CD4-positive, alpha-beta T cell treated with Interleukin-17A for 4 hours (primary cell): ENCODE measurements around the gene PSMB7.
"Not testable (repeated sequence)": the region's sequence is repeated elsewhere in the genome, so short reads cannot be mapped to it uniquely, and the experiment has no call there.

ENCODE experiments used
- DNase-seq: peaks from one replicate; pipeline ENCODE4 v3.0.0-alpha.2; 2020; ENCODE audit warnings: mixed read lengths

Gene PSMB7

DNA sequence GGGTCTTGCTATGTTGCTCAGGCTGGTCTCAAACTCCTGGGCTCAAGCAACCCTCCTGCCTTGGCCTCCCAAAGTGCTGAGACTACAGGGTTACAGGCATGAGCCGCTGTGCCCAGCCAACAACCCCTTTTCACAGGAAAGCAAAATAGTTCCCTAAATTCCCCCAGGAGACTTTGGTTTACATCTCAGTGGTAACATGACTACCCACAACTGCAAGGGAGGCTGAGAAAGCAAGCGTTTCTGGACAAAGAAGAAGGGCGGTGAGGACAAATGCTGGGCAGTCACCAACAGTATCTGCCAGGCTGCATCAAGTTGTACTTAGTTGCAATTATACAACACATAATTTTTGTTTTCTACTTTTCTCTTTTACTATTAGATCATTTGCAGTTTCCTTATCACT, 27.6 kb upstream of the PSMB7 start:
- DNase-seq: no peak

GRCh38 chr9:124442379-124442778, 27.1 kb upstream of the PSMB7 start:
- DNase-seq: no peak

DNA sequence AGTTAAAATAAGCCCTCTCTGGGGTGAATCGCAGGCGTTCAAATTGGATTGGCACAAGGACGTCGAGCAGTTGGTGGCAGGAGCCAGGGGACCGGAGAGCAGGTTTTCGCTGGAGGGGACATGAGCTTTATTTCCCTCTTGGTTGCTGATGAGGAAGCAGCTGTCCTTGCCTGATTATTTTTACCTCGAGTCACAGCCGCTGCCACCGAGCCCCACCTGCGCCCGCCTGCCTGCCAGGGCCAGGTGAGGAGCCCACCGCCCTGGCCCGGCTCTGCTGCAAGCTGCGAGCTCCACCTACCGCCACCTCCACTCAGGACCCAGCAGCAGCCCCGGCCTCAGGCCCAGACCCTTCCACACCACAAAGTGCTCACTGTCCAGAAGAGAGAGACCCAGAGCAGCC, 26.0 kb upstream of the PSMB7 start:
- no peak for DNase-seq

GRCh38 chr9:124440786-124441185, 25.5 kb upstream of the PSMB7 start:
- DNase-seq: no peak

GRCh38 chr9:124439686-124440243, 24.5 kb upstream of the PSMB7 start:
- no peak for DNase-seq

DNA sequence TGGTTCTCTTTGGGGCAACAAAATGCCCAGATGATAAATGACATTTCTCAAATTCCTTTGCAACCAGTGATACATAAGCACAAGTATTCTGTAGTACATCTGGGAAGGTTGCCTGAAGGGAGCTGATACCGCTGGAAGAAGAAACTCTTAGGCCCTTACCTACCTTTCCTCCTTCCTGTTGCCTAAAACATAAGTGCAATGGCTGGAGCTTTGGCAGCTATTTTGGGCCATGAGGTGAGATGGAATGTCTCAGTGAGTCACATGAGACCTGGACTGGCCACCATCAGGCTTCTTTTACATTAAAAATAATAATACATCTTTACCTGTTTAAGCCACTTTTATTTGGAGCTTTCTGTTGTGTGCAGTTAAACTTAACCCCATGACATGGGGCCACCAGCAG, 23.8 kb upstream of the PSMB7 start:
- DNase-seq: no peak

DNA sequence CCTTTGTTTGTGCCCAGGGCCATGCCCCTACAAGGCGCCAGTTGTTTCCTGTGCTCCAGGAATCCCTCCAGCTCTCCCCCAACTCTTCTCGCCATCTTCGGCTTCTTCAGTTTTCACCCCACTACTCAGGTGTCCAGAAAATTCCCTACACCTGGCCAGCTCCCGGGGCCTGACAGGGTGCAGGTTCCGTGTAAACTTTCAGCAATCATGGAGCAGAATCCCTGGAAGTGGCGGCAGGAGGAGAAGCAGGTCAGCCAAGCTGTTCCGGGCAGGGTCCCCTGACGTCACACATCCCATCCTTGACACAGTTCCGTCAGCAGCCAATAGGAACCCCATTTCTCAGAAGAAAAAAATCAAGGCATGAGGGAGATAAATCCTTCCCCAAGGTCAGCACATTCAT, 22.8 kb upstream of the PSMB7 start:
- no peak for DNase-seq

DNA sequence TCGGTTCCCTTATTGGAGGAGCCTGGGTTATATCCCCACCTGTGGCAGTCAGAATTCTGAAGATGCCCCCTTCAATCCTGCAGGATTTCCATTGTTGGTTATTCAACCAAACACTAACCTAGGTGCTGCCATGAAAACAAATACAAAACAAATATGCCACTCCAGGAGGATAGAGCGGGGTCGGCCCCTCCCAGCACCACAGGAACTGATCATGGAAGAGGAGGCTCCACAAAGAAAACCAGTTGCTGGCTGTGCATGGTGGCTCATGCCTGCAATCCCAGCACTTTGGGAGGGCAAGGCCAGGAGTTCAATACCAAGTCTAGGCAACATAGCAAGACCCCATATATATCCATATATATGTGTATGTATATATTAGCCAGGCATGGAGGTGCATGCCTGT, 21.8 kb upstream of the PSMB7 start:
- DNase-seq: no peak

GRCh38 chr9:124436320-124436719, 21.1 kb upstream of the PSMB7 start:
- DNase-seq: no peak

DNA sequence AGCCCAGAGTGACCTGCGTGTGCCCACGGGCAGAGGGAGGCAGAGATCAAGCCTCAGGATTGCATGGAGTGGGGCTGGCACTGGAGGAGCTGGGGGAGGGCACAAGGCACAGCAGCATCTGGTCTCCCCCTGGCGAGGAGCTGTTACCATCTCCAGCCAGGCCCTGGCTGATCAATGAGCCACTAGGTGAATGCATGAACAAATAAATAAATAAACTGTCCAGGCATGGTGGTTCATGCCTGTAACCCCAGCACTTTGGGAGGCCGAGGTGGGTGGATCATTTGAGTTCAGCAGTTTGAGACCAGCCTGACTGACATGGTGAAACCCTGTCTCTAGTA, 14.3 kb upstream of the PSMB7 start:
- DNase-seq: no peak

GRCh38 chr9:124428751-124429529, 13.7 kb upstream of the PSMB7 start:
- no peak for DNase-seq

GRCh38 chr9:124427281-124427680, 12.0 kb upstream of the PSMB7 start:
- DNase-seq: no peak

- DNase-seq: no peak
These were observed 11.1 kb upstream of the PSMB7 start for GRCh38 chr9:124426361-124426760.

- not testable (repeated sequence) for DNase-seq
These were observed 10.5 kb upstream of the PSMB7 start for GRCh38 chr9:124425733-124426132.

GRCh38 chr9:124423591-124423990, 8.3 kb upstream of the PSMB7 start:
- DNase-seq: no peak

GRCh38 chr9:124423155-124423554, 7.9 kb upstream of the PSMB7 start:
- no peak for DNase-seq

- no peak for DNase-seq
These were observed 5.8 kb upstream of the PSMB7 start for GRCh38 chr9:124420991-124421543.

DNA sequence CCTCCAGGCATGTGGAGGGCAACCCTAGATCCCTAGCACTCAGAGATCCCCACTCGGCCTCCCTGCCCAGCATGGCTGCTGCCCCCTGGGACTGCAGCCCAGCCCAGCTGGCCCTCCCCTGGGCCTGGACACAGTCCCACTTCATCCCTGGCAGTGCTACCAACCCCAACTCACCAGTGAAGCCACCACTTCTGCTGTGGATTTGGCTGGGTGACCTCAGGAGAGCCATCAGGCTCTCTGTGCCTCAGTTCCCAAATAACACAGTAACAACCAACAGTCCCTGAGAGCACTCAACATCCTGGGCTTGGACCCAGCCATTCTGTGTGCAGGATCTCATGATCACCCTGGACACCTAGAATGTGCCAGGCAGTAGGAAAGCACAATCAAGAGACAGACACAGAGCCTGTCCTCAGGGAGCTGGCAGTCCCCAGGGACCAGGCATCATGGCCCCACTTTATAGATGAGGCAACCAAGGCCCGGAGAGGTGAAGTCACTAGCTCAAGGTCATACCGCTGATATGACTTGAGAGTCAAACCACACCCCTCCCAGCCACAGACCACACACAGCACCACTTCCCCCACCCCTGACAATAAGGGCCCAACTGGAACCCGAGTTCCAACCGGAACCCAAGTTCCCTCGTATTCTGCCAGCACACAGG, 4.7 kb upstream of the PSMB7 start:
- no peak for DNase-seq

DNA sequence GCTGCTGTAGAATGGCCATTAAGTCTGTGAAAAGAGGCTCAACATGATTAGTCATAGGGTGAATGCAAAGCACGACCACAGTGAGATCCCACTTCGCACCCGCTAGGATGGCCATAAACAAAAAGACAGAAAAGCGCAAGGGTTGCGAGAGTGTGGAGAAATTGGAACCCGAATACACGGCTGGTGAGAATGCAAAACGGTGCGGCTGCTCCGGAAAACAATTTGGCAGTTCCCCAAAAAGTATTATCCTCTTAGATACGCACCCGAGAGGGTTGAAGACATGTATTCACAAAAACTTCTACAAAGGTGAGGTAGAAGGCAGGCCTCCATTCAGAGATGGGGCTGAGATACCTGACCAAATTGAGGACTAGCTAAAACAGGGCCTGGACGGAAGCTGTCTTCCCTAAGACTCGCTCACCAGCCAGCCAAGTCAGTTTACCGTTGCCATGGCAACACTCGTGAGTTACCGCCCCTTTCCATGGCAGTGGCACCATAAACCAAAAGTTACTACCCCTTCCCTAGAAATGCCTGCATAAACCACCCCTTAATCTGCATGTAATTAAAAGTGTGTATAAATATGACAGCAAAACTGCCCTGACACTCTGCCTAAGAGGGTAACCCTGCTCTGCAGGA, 726 bp upstream of the PSMB7 start:
- DNase-seq: no peak

GRCh38 chr9:124414612-124415011, 630 bp downstream of the PSMB7 start:
- DNase-seq: no peak

DNA sequence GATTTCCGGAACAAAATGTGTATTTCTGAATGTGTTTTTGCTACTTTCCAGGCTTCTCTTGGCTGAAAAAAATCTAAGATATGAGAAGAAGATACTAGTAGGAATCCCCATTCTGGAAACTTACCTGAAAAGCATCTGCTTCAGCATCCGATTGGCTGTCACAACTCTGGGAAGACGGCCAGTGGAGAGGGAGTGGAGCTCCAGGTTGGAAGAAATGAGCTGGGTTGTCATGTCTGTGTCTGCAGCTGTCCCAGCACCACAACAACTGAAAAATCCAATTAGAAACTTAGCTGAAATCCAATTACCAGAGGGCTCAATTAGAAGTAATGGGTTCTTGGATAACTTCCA, 3.0 kb downstream of the PSMB7 start:
- no peak for DNase-seq

GRCh38 chr9:124411514-124412227, 3.6 kb downstream of the PSMB7 start:
- DNase-seq: no peak

DNA sequence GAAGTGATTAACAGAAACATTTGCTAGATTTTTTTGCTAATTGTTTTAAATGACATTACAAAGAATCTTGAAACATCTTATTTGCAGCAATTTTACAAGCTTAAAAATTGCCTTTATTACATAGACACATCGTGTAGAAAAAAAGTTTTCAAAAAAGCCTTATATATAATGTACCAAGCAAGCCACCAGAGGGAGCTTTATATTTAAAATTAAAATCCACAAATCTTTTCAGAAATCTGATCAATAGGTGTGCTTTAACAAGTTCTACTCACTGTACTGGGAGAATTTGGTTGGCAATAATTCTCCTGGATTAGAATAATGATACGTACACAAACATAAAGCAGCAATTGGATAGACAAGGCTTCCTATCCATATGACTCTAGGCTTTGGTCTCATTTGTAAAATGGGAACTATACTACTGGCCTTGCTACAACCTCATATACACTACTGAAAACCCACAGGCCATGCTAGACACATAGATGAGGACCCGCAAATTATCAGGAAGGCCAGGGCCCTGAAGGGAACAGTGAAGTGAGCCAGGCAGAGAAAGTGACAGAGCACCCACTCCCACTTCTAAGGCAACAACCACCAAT, 4.8 kb downstream of the PSMB7 start:
- DNase-seq: no peak
